Tibial nerve (tissue), 4 donors: ENCODE data around the gene DPEP2NB. TPM values are rescaled to one million over a fixed set of nuclear protein-coding genes. Genes with fewer than 3 reads are reported as not detected.

Experiments used
- DNase-seq, 2 donors: peaks; one replicate each; pipeline ENCODE4 v3.0.0-alpha.2; 2019; ENCODE audit warnings: low spot score in 2 of 2
- H3K27ac ChIP-seq, 4 donors: fragments of 200-600 bp; sonication (generic) in 3 of 4; one replicate each; pipeline ENCODE4 v1.5.1; 2017 to 2019; ENCODE audit warnings: mild to moderate bottlenecking in 1 of 4
- H3K27me3 ChIP-seq, 2 donors: fragments of 200-600 bp; sonication (generic) in 1 of 2; one replicate each; pipeline versions ENCODE4 v1.5.1 to v1.6.0; 2017 to 2019
- H3K36me3 ChIP-seq, 3 donors: fragments of 200-600 bp; sonication (generic); one replicate each; pipeline ENCODE4 v1.5.1; 2018 to 2019
- H3K4me1 ChIP-seq, 4 donors: fragments of 200-600 bp; sonication (generic) in 3 of 4; one replicate each; pipeline ENCODE4 v1.5.1; 2017 to 2019
- H3K4me3 ChIP-seq, 4 donors: fragments of 200-600 bp; sonication (generic) in 3 of 4; one replicate each; pipeline ENCODE4 v1.5.1; 2017 to 2019; ENCODE audit warnings: mild to moderate bottlenecking in 1 of 4, moderate library complexity in 1 of 4
- H3K9me3 ChIP-seq, 4 donors: fragments of 200-600 bp; sonication (generic) in 3 of 4; one replicate each; pipeline ENCODE4 v1.5.1; 2017 to 2019
- EP300 ChIP-seq, 2 donors: sonication (generic); formaldehyde crosslinking; IDR thresholded peaks; one replicate each; pipeline ENCODE4 v1.6.1; 2017; ENCODE audit warnings: antibody characterized with exemption in 2 of 2, mild to moderate bottlenecking in 1 of 2
- POLR2A ChIP-seq, 2 donors: fragments of 450-650 bp; IDR thresholded peaks; one replicate each; pipeline ENCODE4 v1.6.1; 2017; ENCODE audit warnings: antibody characterized with exemption in 2 of 2, mild to moderate bottlenecking in 2 of 2, moderate library complexity in 2 of 2
- WGBS, 2 donors: methylation state at CpG; one replicate each; pipeline ENCODE4 v1.1.5; 2018; 5-methylcytosine and 5-hydroxymethylcytosine counted together
- total RNA-seq, 4 donors: library from RNA; depleted of rRNA; stranded (reverse); fragments of >200 nt; gene quantifications; one replicate each; pipeline ENCODE4 v1.1.0, GENCODE V29; 2016
- TF ChIP-seq, protein P1 (sequence below), 5 experiments: fragments of 200-600 bp in 3 of 5; fragments of 450-650 bp in 2 of 5; sonication (generic) in 3 of 5; IDR thresholded peaks; one replicate each; pipeline ENCODE4 v1.5.1; 2016 to 2019; ENCODE audit warnings: antibody characterized with exemption in 5 of 5, mild to moderate bottlenecking in 3 of 5, moderate library complexity in 2 of 5

DPEP2NB gene
- total RNA-seq, 4 donors from 2014 or later = not detected

DNA sequence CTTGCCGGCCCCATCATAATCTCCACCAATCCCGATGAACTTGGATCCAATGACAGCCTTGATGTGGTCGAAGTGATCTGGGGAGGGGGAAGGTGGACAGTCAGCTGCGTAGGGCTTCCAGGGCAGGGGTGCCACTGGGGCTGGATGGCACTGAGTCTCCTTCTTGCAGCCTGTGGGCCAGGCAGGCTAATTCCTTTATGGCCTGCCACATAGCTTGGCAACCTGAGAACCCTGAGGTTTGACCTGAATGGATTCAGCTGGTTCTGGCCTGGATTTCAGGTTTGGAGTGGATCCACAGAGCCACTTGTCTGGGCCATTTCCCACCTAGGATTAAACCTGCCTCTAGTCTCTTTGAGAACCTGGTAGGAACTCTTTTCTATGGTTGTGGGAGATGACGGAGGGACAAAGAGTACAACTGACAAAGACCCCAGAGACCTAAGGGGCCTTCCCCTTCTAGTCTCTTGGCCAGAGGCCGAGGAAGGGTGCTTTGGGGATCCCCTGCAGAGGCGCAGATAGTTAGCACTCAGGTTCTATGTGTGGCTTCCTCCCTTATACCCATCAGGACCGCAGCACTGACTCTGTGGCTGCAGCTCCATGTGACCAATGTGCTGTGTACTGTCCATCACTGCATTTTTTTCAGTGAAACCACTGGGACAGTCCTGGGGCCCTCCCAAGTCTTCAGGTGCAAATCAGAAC, 26.2 kb downstream of the DPEP2NB start:
- WGBS, 2 donors = 76 to 85% methylated on average over 8 of the region's 8 CpGs
- no peak overlapping the region for H3K4me3 ChIP-seq
- no peak for DNase-seq
- no peaks in the 10 kb centered on the region for H3K27me3 ChIP-seq
- H3K9me3 ChIP-seq = no peaks in the 10 kb centered on the region
- no peaks in the 10 kb centered on the region for H3K36me3 ChIP-seq
- H3K27ac ChIP-seq = no peak overlapping the region
- H3K4me1 ChIP-seq = peaks cover 0 to 18% (median 6%) of the 10 kb centered on the region in 4 donors
- no peak for TF ChIP-seq EP300 (IDR thresholded peaks at IDR 0.05)
- TF ChIP-seq POLR2A (IDR thresholded peaks at IDR 0.05) = no peak
- TF ChIP-seq, protein P1, sequence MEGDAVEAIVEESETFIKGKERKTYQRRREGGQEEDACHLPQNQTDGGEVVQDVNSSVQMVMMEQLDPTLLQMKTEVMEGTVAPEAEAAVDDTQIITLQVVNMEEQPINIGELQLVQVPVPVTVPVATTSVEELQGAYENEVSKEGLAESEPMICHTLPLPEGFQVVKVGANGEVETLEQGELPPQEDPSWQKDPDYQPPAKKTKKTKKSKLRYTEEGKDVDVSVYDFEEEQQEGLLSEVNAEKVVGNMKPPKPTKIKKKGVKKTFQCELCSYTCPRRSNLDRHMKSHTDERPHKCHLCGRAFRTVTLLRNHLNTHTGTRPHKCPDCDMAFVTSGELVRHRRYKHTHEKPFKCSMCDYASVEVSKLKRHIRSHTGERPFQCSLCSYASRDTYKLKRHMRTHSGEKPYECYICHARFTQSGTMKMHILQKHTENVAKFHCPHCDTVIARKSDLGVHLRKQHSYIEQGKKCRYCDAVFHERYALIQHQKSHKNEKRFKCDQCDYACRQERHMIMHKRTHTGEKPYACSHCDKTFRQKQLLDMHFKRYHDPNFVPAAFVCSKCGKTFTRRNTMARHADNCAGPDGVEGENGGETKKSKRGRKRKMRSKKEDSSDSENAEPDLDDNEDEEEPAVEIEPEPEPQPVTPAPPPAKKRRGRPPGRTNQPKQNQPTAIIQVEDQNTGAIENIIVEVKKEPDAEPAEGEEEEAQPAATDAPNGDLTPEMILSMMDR (IDR thresholded peaks at IDR 0.05) = no peak

DNA sequence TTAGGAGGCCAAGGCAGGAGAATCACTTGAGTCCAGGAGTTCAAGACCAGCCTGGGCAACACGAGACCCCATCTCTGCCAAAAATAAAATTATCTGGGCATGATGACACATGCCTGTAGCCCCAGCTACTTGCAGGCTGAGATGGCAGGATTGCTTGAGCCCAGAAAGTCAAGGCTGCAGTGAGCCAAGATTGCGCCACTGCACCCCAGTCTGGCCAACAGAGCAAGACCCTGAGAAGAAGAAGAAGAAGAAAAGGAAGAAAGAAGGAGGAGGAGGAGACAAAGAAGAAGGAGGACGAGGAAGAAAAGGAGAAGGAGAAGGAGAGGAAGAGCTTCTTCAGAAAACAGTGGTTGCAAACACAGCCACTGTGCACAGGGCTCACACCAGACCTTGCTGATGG, 27.0 kb downstream of the DPEP2NB start:
- TF ChIP-seq EP300 (IDR thresholded peaks at IDR 0.05) = no peak
- TF ChIP-seq, protein P1 (IDR thresholded peaks at IDR 0.05) = no peak
- no peak for TF ChIP-seq POLR2A (IDR thresholded peaks at IDR 0.05)

DNA sequence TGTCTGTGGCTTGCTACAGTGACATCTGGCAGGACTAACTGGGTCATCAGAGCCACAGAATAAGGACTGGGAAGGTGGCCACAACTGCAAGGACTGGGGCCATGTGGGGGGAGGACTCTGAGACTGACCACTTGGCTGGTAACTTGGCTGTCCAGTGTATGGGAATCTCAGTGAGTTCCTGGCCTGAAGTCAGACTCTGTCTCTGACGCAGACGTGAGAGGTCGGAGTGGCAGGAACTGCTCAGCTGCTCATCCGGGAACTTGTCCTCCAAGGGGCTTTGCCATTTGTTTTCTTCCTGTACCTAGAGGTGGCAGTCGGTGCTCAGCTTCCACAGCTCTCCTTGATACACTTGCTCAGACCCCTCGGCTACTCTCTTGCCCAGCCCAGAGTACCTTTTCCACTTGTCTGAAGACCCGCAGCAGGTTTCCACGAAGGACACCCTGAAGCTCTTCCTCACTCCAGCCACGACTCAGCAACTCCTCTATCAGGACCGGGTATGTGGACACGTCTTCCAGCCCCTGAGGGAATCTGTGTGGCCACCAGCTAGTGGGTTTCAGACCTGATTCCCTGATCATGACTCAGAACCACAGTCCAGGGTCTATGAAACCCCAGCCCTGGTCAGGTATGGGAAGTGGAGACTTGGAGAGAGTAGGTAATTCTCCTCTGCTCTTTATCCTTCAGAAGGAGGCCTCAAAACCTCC, 28.1 kb downstream of the DPEP2NB start:
- WGBS, 2 donors = 65 to 72% methylated on average over 11 of the region's 11 CpGs
- peaks cover 0 to 5% (median 0%) of the 10 kb centered on the region in 4 donors for H3K4me1 ChIP-seq
- H3K27me3 ChIP-seq = no peaks in the 10 kb centered on the region
- H3K9me3 ChIP-seq = no peaks in the 10 kb centered on the region
- H3K27ac ChIP-seq = no peak overlapping the region
- TF ChIP-seq, protein P1 (IDR thresholded peaks at IDR 0.05) = no peak
- TF ChIP-seq EP300 (IDR thresholded peaks at IDR 0.05) (no peak), POLR2A (IDR thresholded peaks at IDR 0.05) (no peak)
- no peaks in the 10 kb centered on the region for H3K36me3 ChIP-seq
- no peak overlapping the region for H3K4me3 ChIP-seq
- DNase-seq = no peak

More for the DNA sequence above, 27.0 kb downstream of the DPEP2NB start:
- Histone ChIP-seq H3K27me3 (no peaks in the 10 kb centered on the region), H3K9me3 (no peaks in the 10 kb centered on the region), H3K4me3 (no peak overlapping the region), H3K27ac (no peak overlapping the region), H3K36me3 (no peaks in the 10 kb centered on the region), H3K4me1 (peaks cover 0 to 16% (median 5%) of the 10 kb centered on the region in 4 donors)
- no peak for DNase-seq
- 77 to 79% methylated on average over 3 of the region's 3 CpGs for WGBS, 2 donors

DNA sequence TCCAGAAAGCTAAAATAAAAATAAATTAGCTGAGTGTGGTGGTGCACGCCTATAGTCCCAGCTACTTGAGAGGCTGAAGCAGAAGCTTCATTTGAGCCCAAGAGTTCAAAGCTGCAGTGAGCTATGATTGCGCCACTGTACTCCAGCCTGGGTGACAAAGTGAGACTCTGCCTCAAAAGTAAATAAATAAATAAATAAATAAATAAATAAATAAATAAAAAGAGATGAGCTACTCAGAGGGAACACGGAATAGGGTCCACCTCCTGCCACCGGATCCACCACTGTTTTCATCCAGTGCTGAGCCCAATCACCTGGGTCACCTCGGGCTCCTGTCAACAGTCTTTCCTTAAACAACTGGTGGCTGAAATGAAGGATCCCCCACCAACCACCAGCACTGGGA, 28.8 kb downstream of the DPEP2NB start:
- Histone ChIP-seq H3K4me3 (no peak overlapping the region), H3K36me3 (no peaks in the 10 kb centered on the region), H3K27me3 (no peaks in the 10 kb centered on the region), H3K4me1 (peaks cover 0 to 4% (median 0%) of the 10 kb centered on the region in 4 donors), H3K9me3 (no peaks in the 10 kb centered on the region), H3K27ac (no peak overlapping the region)
- TF ChIP-seq EP300 (IDR thresholded peaks at IDR 0.05) (no peak), POLR2A (IDR thresholded peaks at IDR 0.05) (no peak)
- WGBS, 2 donors = 88 to 94% methylated on average over 5 of the region's 5 CpGs
- no peak for DNase-seq

DNA sequence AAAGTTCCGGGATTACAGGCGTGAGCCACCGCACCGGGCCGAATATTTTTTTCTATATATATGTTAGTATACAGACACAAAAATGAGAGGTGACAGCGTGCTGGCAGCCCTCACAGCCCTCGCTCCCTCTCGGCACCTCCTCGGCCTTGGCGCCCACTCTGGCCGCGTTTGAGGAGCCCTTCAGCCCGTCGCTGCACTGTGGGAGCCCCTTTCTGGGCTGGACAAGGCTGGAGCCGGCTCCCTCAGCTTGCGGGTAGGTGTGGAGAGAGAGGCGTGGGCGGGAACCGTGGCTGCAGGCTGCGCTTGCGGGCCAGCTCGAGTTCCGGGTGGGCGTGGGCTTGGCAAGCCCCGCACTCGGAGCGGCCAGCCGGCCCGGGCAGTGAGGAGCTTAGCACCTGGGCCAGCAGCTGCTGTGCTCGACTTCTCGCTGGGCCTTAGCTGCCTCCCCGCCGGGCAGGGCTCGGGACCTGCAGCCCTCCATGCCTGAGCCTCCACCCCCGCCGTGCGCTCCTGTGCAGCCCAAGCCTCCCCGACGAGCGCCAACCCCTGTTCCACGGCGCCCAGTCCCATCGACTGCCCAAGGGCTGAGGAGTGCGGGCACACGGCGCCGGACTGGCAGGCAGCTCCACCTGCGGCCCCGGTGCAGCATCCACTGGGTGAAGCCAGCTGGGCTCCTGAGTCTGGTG, 33.6 kb downstream of the DPEP2NB start:
- H3K4me3 ChIP-seq = no peak overlapping the region
- no peaks in the 10 kb centered on the region for H3K36me3 ChIP-seq
- H3K9me3 ChIP-seq = no peaks in the 10 kb centered on the region
- WGBS, 2 donors = 94% methylated on average over 38 to 41 of the region's 49 CpGs
- H3K4me1 ChIP-seq = peaks cover 0 to 4% (median 0%) of the 10 kb centered on the region in 4 donors
- DNase-seq = no peak
- TF ChIP-seq EP300 (IDR thresholded peaks at IDR 0.05) = no peak
- TF ChIP-seq, protein P1 (IDR thresholded peaks at IDR 0.05) = no peak
- TF ChIP-seq POLR2A (IDR thresholded peaks at IDR 0.05) = no peak
- no peak overlapping the region for H3K27ac ChIP-seq
- peaks cover 0 to 9% of the 10 kb centered on the region in 2 donors for H3K27me3 ChIP-seq
